ENCODE measurements around the gene ROBO1. TPM values are rescaled to one million over a fixed set of nuclear protein-coding genes. Genes with fewer than 3 reads are reported as not detected.

ROBO1 gene
- total and polyA plus RNA-seq, 2 donors (not counting 3 experiments of a cell fraction or from before 2014, with no cell fraction given), result 5.9 to 14.2 TPM

- Histone ChIP-seq H3K79me2 (ENCODE audit: control insufficient read depth, insufficient read depth, low read length) (no peaks in the 10 kb centered on the region), H3K4me3 (replicated peaks in 1 of 3; ENCODE audit: insufficient read depth in 1 of 3, low read depth in 1 of 3, low read length in 3 of 3) (no peak overlapping the region), H3K27me3 (ENCODE audit: control insufficient read depth in 2 of 2, insufficient read depth in 2 of 2, low read length in 2 of 2) (no peaks in the 10 kb centered on the region), H3K4me2 (ENCODE audit: insufficient read depth, low read length) (no peak overlapping the region), H3K9ac (replicated peaks; ENCODE audit: extremely low read depth, insufficient read depth, low read length) (no peak overlapping the region), H3K27ac (ENCODE audit: insufficient read depth, low read depth, low read length) (no peak overlapping the region), H2AFZ (ENCODE audit: low read depth, low read length) (no peak overlapping the region), H3K9me1 (replicated peaks; ENCODE audit: control insufficient read depth, extremely low read depth, insufficient read depth, low read length) (no peaks in the 10 kb centered on the region), H3K9me3 (replicated peaks; ENCODE audit: control insufficient read depth, insufficient read depth, low read length) (no peaks in the 10 kb centered on the region), H3K4me1 (ENCODE audit: control insufficient read depth, extremely low read depth, insufficient read depth, low read length) (no peaks in the 10 kb centered on the region), H4K20me1 (replicated peaks; ENCODE audit: control insufficient read depth, extremely low read depth, insufficient read depth, low read length) (no peaks in the 10 kb centered on the region), H3K36me3 (ENCODE audit: control insufficient read depth in 2 of 2, extremely low read depth in 1 of 2, insufficient read depth in 2 of 2, low read length in 2 of 2) (no peaks in the 10 kb centered on the region)
- no TSS peak for BruUV-seq (replicated peaks)
- POLR2A ChIA-PET, result no interaction called here
- dilution Hi-C loops (cut with MboI; ENCODE audit: extremely low pct_ligation_motif_present, low sequenced_read_pairs), result no loop called here
- no peak for FAIRE-seq
- CTCF ChIA-PET, result interaction anchor here (1.1 to 2.8 kb wide), 2 partner anchors 11 to 266 kb away, joined by 7 to 31 read pairs; no protein-coding TSS in a partner anchor
- TF ChIP-seq GATA2 (IDR thresholded peaks at IDR 0.05; ENCODE audit: insufficient read depth, insufficient read length, low read depth, low read length) (no peak), POLR2AphosphoS5 (IDR thresholded peaks at IDR 0.05; ENCODE audit: insufficient read depth, low read depth, low read length) (no peak), POLR2A (IDR thresholded peaks at IDR 0.05; ENCODE audit: low read depth, low read length) (no peak), EZH2 (IDR thresholded peaks at IDR 0.05; ENCODE audit: borderline replicate concordance, low read depth, low read length, severe bottlenecking) (no peak)
- TF ChIP-seq, protein P1, sequence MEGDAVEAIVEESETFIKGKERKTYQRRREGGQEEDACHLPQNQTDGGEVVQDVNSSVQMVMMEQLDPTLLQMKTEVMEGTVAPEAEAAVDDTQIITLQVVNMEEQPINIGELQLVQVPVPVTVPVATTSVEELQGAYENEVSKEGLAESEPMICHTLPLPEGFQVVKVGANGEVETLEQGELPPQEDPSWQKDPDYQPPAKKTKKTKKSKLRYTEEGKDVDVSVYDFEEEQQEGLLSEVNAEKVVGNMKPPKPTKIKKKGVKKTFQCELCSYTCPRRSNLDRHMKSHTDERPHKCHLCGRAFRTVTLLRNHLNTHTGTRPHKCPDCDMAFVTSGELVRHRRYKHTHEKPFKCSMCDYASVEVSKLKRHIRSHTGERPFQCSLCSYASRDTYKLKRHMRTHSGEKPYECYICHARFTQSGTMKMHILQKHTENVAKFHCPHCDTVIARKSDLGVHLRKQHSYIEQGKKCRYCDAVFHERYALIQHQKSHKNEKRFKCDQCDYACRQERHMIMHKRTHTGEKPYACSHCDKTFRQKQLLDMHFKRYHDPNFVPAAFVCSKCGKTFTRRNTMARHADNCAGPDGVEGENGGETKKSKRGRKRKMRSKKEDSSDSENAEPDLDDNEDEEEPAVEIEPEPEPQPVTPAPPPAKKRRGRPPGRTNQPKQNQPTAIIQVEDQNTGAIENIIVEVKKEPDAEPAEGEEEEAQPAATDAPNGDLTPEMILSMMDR (IDR thresholded peaks at IDR 0.05; ENCODE audit: extremely low read depth in 1 of 2, insufficient read depth in 1 of 2, low read depth in 1 of 2, low read length in 2 of 2), result no peak
- TF ChIP-seq, protein P2, sequence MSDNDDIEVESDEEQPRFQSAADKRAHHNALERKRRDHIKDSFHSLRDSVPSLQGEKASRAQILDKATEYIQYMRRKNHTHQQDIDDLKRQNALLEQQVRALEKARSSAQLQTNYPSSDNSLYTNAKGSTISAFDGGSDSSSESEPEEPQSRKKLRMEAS (IDR thresholded peaks at IDR 0.05; ENCODE audit: insufficient read depth, insufficient read length), result no peak
- intact Hi-C loops (cut with micrococcal nuclease), result no loop called here
- DNase-seq (ENCODE audit: low read depth, low spot score), result no peak
These were observed 416.1 kb downstream of the ROBO1 start for GRCh38 chr3:79351699-79352098.

All from endothelial cell of umbilical vein (primary cell).